Measurements from ENCODE around the gene SLC5A1. TPM values are rescaled to one million over a fixed set of nuclear protein-coding genes. Genes with fewer than 3 reads are reported as not detected.
"Not testable (repeated sequence)": the region's sequence is repeated elsewhere in the genome, so short reads cannot be mapped to it uniquely, and the experiment has no call there.

Gene SLC5A1
- total and polyA plus RNA-seq, 10 donors: 0.24 to 12.9 (median 1.9) TPM

GRCh38 chr22:32132783-32133182 lies 89.7 kb downstream of the SLC5A1 start:
- DNase-seq: no peak
- Histone ChIP-seq H3K9me3 (no peaks in the 10 kb centered on the region), H3K27me3 (replicated peaks in 1 of 7) (no peaks in the 10 kb centered on the region), H3K27ac (no peak overlapping the region), H3K4me1 (peaks cover 0 to 10% (median 5%) of the 10 kb centered on the region in 6 donors), H3K36me3 (no peaks in the 10 kb centered on the region), H3K4me3 (no peak overlapping the region)
- 56 to 88% (median 82%) methylated on average over 1 of the region's 1 CpG for WGBS, 5 donors
- TF ChIP-seq CTCF (IDR thresholded peaks at IDR 0.05 in 8 of 11, conservative IDR thresholded peaks at IDR 0.05 in 3 of 11) (no peak), POLR2A (IDR thresholded peaks at IDR 0.05) (no peak), POLR2AphosphoS5 (IDR thresholded peaks at IDR 0.05) (no peak)
- intact Hi-C loops (cut with DNase I; ENCODE audit: low total_unique reads): no loop called here

- intact Hi-C loops (cut with DNase I; ENCODE audit: low total_unique reads); H3K27ac ChIP-seq; DNase-seq; H3K36me3 ChIP-seq; H3K4me3 ChIP-seq; H3K9me3 ChIP-seq; H3K27me3 ChIP-seq (replicated peaks in 1 of 7): not testable (repeated sequence)
- WGBS, 5 donors: 89 to 96% (median 95%) methylated on average over 14 of the region's 14 CpGs
- peaks cover 0 to 17% (median 11%) of the 10 kb centered on the region in 6 donors for H3K4me1 ChIP-seq
These were observed 91.7 kb downstream of the SLC5A1 start for GRCh38 chr22:32134796-32135195.

- DNase-seq; H3K9me3 ChIP-seq; H3K36me3 ChIP-seq; H3K4me3 ChIP-seq; H3K27me3 ChIP-seq (replicated peaks in 1 of 7); intact Hi-C loops (cut with DNase I; ENCODE audit: low total_unique reads): not testable (repeated sequence)
- H3K4me1 ChIP-seq: peaks cover 0 to 17% (median 11%) of the 10 kb centered on the region in 6 donors
- WGBS, 5 donors: 40 to 91% (median 71%) methylated on average over 3 of the region's 3 CpGs
- H3K27ac ChIP-seq: peak overlapping the region in 1 of 8 donors; percentile 81
- peak in 1 of 3 donors; percentile 47 for TF ChIP-seq POLR2AphosphoS5 (IDR thresholded peaks at IDR 0.05)
These were observed 92.9 kb downstream of the SLC5A1 start for GRCh38 chr22:32135958-32136357.

- H3K36me3 ChIP-seq; H3K4me3 ChIP-seq; H3K9me3 ChIP-seq; DNase-seq; H3K27me3 ChIP-seq (replicated peaks in 1 of 7); intact Hi-C loops (cut with DNase I; ENCODE audit: low total_unique reads): not testable (repeated sequence)
- WGBS, 5 donors: 76 to 88% (median 83%) methylated on average over 2 to 4 of the region's 4 CpGs
- H3K4me1 ChIP-seq: peaks cover 0 to 17% (median 11%) of the 10 kb centered on the region in 6 donors
- peak overlapping the region in 2 of 8 donors; percentile 81 to 85 for H3K27ac ChIP-seq
These were observed 93.8 kb downstream of the SLC5A1 start for GRCh38 chr22:32136881-32137280.

GRCh38 chr22:32137731-32138324 lies 94.8 kb downstream of the SLC5A1 start:
- intact Hi-C loops (cut with DNase I; ENCODE audit: low total_unique reads); H3K36me3 ChIP-seq; DNase-seq; H3K9me3 ChIP-seq; H3K27me3 ChIP-seq (replicated peaks in 1 of 7): not testable (repeated sequence)
- WGBS, 5 donors: 36 to 55% (median 40%) methylated on average over 16 of the region's 16 CpGs
- H3K27ac ChIP-seq: peak overlapping the region; percentile 21 to 85 (median 74)
- peaks cover 0 to 17% (median 11%) of the 10 kb centered on the region in 6 donors for H3K4me1 ChIP-seq
- TF ChIP-seq POLR2AphosphoS5 (IDR thresholded peaks at IDR 0.05): peak in 2 of 3 donors; percentile 33 to 53
- H3K4me3 ChIP-seq: peak overlapping the region; percentile 21 to 79 (median 50)

- intact Hi-C loops (cut with DNase I; ENCODE audit: low total_unique reads); H3K36me3 ChIP-seq; DNase-seq; H3K9me3 ChIP-seq; H3K27me3 ChIP-seq (replicated peaks in 1 of 7): not testable (repeated sequence)
- H3K4me1 ChIP-seq: peaks cover 0 to 17% (median 11%) of the 10 kb centered on the region in 6 donors
- WGBS, 5 donors: 16 to 65% (median 43%) methylated on average over 1 of the region's 1 CpG
- peak overlapping the region; percentile 21 to 85 (median 74) for H3K27ac ChIP-seq
- H3K4me3 ChIP-seq: peak overlapping the region in 6 of 8 donors; percentile 36 to 79 (median 54)
These were observed 95.5 kb downstream of the SLC5A1 start for GRCh38 chr22:32138576-32138975.

Measured in spleen (tissue), 11 donors.